HUDEP-2 (cell line): Measurements from ENCODE around the gene PRKAG1.

Experiments used
- DNase-seq, 76 experiments: peaks; one replicate each; lab custom pipeline; 2025; ENCODE audit not compliant: unreplicated experiment in 76 of 76; lab: John Stamatoyannopoulos, UW

Gene PRKAG1

GRCh38 chr12:49015196-49015595 is 3.4 kb downstream of the PRKAG1 start:
- peak in 22 of 76 experiments; percentile 4 to 75 (median 40) for DNase-seq

GRCh38 chr12:49014547-49014946 is 4.0 kb downstream of the PRKAG1 start:
- DNase-seq = peak in 2 of 76 experiments; percentile 4 to 8

GRCh38 chr12:49013428-49013827 is 5.1 kb downstream of the PRKAG1 start:
- no peak for DNase-seq

- peak in 1 of 76 experiments; percentile 3 for DNase-seq
These were observed 5.8 kb downstream of the PRKAG1 start for GRCh38 chr12:49012739-49013138.

GRCh38 chr12:49010092-49010668 is 8.4 kb downstream of the PRKAG1 start:
- no peak for DNase-seq

GRCh38 chr12:49008943-49009342 is 9.6 kb downstream of the PRKAG1 start:
- no peak for DNase-seq

GRCh38 chr12:49000346-49000745 is 18.2 kb downstream of the PRKAG1 start:
- DNase-seq = no peak

- DNase-seq = peak in 55 of 76 experiments; percentile 8 to 71 (median 43)
These were observed 19.0 kb downstream of the PRKAG1 start, which contains the start of gene DDN for GRCh38 chr12:48999371-49000131. TSS of gene DDN (minus strand) at chr12:48999375. CDS start at chr12:48999287, 88 bp downstream.

GRCh38 chr12:48998497-48999353 is 19.9 kb downstream of the PRKAG1 start:
- peak in 17 of 76 experiments; percentile 13 to 57 (median 37) for DNase-seq

- peak in 14 of 76 experiments; percentile 12 to 54 (median 34) for DNase-seq
These were observed 20.7 kb downstream of the PRKAG1 start for GRCh38 chr12:48997719-48998496.

GRCh38 chr12:48996794-48997718 is 21.5 kb downstream of the PRKAG1 start:
- peak in 53 of 76 experiments; percentile 21 to 74 (median 46) for DNase-seq

GRCh38 chr12:48995086-48995879 is 23.3 kb downstream of the PRKAG1 start:
- DNase-seq = peak in 50 of 76 experiments; percentile 15 to 67 (median 44)

GRCh38 chr12:48994224-48995085 is 24.1 kb downstream of the PRKAG1 start:
- no peak for DNase-seq

- no peak for DNase-seq
These were observed 24.8 kb downstream of the PRKAG1 start for GRCh38 chr12:48993787-48994186.

GRCh38 chr12:48991247-48992050 is 27.1 kb downstream of the PRKAG1 start:
- no peak for DNase-seq

- no peak for DNase-seq
These were observed 28.0 kb downstream of the PRKAG1 start for GRCh38 chr12:48990552-48990951.
